Testis (tissue), 2 donors: Measurements from ENCODE around the gene PDE4B.

Experiments
- POLR2A ChIP-seq: fragments of 450-650 bp; IDR thresholded peaks from one replicate; pipeline ENCODE4 v1.6.1; 2017; ENCODE audit warnings: antibody characterized with exemption, mild to moderate bottlenecking, moderate library complexity
- TF ChIP-seq, protein P1 (sequence below), 3 experiments: fragments of 450-650 bp in 2 of 3; fragments of 200-600 bp in 1 of 3; sonication (generic) in 1 of 3; IDR thresholded peaks; one replicate each; pipeline ENCODE4 v1.5.1; 2016 to 2019; ENCODE audit warnings: antibody characterized with exemption in 3 of 3, mild to moderate bottlenecking in 2 of 3, moderate library complexity in 1 of 3

DNA sequence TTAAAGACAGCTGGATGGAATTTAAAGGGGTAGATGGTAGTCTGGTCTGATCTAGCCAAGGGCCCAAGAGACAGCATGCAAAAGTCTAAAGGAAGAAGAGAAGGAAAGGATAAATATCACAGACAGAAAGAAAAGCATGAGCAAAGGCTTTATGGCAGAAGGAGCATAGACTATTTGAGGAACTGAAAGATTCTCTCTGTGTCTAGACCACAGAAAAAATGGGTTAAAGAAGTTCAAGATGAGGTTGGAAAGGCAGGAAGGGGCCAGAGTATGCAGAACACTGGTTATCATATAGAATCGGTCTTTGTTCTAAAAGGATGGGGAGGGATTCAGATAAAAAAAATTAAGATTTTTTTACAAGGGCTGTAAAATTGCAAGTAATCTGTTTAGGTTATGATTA lies 604.5 kb downstream of the PDE4B start:
- TF ChIP-seq, protein P1, sequence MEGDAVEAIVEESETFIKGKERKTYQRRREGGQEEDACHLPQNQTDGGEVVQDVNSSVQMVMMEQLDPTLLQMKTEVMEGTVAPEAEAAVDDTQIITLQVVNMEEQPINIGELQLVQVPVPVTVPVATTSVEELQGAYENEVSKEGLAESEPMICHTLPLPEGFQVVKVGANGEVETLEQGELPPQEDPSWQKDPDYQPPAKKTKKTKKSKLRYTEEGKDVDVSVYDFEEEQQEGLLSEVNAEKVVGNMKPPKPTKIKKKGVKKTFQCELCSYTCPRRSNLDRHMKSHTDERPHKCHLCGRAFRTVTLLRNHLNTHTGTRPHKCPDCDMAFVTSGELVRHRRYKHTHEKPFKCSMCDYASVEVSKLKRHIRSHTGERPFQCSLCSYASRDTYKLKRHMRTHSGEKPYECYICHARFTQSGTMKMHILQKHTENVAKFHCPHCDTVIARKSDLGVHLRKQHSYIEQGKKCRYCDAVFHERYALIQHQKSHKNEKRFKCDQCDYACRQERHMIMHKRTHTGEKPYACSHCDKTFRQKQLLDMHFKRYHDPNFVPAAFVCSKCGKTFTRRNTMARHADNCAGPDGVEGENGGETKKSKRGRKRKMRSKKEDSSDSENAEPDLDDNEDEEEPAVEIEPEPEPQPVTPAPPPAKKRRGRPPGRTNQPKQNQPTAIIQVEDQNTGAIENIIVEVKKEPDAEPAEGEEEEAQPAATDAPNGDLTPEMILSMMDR (IDR thresholded peaks at IDR 0.05): no peak
- no peak for TF ChIP-seq POLR2A
